GM21528 (cell line): ENCODE measurements around the gene TRIM74.
"Not testable (repeated sequence)": the region's sequence is repeated elsewhere in the genome, so short reads cannot be mapped to it uniquely, and the experiment has no call there.

Source experiments
- ATAC-seq: cut with Tn5 transposase; IDR thresholded peaks from one replicate; pipeline ENCODE4 v1.9.1; 2021; ENCODE audit warnings: mild to moderate bottlenecking, moderate library complexity; ENCODE audit not compliant: unreplicated experiment, low FRiP score

The TRIM74 gene

DNA sequence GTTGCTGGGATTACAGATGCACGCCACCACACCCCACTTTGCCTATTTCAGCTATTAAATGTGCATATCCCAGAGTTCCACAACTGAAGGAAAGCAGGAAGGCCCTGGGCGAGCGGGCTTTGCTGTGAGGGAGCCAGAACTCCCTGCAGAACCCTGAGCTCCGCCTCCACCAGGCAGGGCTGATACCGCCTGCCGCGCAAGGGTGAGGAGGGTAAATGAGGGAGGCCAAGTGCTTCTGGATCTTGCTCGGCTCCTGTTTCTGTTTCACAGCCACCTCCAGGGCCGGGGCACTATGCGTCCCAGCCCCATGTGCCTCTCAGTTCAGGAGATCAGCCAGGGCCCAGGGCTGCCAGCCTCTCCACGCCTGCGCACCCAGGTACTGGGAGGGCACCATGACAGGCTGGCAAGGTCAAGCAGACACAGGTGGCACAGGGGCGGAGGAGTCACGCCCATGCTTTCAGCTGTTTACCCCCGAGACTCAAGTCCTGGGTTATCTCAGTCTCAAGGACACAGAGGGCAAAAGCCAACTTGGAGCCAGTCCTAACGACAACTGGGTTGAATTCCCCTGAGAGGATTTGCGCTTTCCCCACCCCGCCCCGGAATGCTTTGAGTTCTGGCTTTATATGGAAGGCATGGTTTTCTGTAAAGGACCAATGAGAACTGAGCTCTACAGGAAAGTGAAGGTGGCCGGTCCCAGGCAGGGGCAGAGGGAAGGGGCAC, 8.5 kb downstream of the TRIM74 start:
- ATAC-seq: not testable (repeated sequence)

DNA sequence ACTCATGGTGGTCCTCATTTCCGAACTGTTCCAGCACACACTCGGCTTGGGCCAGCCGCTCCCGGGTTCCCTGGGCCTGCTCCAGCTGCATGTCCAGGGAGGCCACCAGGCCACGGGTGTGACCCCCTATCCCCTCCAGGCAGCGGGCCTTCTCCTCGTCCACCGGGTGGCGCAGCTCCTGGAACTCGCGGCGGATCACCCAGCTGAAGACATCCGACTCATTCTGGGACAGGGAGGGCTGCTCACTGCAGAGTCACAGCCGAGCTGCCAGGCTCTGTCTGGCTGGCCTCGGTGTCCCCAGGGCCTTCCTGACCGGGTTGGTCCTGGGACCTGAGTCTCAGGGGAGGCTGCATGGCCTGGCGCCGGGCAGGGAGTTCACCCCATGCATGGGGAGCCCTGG, 9.2 kb downstream of the TRIM74 start:
- not testable (repeated sequence) for ATAC-seq

DNA sequence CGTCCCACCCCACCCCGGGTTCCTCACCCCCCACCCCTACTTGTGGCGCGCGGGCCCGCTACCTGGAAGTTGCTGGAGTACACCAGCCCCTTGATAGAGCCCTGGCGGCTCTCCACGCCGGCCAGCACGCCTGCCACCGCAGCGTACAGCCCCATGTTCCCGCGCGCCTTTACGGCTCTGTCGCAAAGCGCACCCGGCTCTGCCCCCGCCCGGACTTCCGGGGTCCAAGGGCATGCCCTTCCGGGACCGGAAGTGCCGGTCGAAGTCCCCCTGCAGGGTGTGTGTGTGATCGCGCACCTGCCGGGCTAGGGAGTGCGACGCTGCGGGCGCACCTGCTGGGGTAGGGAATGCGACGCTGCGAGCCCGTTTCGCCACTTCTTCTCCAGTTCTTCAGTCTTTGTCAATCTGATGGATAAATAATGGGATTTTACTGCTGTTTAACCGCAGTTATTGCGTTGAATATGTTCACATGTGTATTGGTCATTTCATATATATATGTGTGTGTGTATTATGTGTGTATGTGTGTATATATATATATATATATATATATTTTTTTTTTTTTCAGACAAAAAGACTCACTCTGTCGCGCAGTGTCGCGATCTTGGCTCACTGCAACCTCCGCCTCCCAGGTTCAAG, 14.6 kb downstream of the TRIM74 start:
- peak; percentile 84 for ATAC-seq

DNA sequence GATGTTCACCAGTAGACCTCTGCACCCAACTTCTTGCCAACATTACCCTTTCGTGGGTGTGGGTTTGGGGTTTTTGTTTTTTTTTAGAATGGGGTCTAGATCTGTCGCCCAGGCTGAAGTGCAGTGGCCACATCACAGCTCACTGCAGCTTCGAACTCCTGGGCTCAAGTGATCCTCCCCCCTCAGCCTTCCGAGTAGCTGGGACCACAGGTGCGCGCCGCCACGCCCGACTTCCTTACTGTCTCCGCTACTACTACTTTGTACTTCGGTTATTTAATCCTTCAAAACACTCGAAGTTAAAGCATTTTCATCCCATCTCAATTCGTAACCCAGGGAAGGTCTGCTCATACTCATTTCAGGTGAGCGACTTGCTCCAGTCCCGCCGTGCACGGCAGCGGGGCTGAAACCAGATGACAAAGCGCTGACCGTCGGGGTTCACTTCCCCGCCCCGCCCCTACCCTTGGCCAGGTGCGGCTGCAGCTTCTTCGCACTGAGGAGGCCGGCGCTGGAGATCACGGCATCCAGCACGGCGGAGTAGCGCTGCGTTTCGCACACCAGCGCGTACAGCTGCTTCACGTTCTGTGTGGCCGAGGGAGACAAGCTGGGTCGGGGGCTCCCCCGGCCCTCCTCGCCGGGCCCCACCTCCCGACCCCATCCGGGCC, 15.2 kb downstream of the TRIM74 start:
- ATAC-seq: peak; percentile 61

DNA sequence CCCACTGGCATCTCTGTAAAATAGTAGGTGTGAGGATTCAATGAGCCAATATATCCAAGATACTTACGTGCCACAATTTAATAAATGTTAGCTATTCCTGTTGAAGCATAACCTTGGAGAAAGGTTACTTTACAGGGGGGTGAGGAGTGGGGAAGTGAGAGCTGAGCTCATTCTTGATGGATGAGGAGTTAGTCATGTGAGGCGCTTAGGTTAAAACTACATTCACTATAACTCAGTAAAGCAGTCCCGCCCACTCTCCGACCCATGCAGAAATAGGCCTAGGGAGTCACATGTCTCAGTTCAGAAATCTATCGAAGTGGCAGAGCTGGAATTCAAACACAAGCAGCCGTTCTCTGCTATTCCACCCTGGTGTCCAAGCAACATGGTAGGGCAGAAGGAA, 18.8 kb downstream of the TRIM74 start:
- not testable (repeated sequence) for ATAC-seq

DNA sequence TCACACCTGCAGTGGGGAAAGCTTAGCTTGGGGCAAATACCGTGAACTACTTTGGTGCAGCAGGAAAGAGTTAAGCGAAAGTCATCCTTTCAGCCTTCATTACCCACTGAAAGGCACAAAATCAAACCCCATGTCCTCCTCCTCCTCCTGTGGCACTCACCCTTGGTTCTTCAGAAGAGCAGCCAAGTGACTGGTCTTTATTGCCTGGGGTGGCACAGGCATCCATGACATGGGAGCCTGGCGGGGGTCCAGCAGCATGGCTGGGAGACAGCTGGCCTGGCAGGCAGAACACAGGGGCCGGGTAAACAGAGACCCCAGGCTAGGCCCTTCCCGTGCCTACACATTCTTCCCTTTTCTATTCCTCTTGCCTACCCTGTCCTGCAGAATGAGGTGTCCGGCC, 19.6 kb downstream of the TRIM74 start:
- ATAC-seq: not testable (repeated sequence)

DNA sequence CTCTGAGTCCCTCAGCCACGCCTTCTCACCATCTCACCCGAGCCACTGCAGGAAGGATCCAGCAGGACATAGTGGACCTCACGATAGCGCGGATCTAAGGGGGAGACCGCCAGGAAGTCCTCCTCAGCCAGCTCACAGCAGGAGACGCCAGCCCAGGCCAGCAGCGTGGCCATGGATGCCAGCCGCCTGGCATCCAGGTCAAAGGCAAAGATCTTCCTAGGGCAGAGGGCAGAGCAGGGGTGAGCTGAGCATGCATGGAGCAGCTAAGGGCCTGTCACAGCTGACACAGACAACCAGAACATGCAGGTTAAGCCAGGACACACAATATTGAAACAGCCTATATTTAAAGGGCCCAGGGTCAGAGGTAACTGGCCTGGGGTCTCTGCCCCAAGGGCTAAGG, 20.0 kb downstream of the TRIM74 start:
- ATAC-seq: not testable (repeated sequence)

DNA sequence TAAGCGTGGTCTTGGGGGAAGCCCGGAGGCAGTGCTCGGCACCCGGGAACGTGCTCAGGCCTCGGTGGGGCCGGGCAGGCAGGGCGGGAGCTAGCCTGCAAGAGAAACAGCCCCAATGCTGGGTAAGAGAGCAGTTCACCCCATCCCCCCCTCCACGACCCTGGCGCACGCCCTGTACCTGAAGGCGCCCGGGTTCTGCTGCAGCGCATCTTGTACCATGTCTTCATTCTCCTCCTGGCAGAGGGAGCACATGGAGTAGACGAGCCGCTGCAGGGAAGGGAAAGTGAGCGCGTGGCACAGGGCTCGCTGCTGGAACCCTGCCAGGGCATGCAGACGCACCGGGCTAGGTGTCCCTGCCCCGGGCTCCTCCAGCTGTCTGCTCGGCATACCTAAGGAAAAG, 20.6 kb downstream of the TRIM74 start:
- ATAC-seq: not testable (repeated sequence)

DNA sequence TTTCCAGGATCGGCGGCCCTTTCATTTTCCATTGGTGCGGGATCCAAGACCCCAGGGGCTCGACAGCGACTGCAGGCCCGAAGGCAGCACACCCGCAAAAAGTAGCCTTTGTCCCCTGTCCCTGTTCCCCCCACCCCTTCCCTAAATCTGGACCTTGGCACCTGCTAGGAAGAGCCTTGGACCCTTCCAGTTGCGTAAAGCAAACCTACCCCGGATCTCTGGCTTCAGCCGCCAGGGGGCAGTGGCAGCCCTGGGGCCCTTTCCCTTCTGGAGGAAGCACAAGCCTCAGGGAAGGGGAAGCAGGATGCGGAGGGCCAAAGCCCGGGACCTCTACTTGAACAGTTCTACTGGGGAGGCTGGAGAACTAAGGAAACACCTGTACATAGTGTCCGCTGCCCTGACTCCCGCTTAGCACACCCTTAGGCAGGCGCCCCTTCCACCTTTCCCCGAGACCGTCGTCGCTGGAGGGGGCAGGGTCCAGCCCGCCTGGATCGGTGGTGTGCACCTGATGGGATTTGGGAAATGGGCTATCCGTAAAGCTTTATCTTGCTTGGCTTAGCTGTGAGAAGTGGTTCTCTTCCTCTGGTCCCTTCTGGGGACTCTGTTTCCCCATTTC, 23.0 kb downstream of the TRIM74 start:
- not testable (repeated sequence) for ATAC-seq

DNA sequence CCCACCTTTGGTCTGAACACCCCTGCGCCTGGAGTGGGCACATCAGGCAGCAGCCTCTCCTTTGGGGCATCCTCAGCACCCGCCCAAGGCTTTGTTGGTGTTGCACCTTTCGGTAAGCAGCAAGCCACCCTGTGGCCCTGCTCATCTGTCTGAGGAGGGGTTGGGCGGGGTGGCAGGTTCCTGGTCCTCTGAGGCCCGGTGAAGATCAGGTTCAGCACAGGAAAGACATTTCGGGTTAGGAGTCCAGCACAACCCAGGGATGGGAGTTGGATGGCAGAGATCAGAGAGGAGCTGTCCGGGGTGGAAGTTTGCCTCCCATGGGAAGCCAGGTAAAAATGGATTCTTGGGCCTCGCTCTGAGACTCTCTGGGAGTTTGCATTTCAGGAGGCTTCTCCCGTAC, 23.7 kb downstream of the TRIM74 start:
- ATAC-seq: not testable (repeated sequence)

DNA sequence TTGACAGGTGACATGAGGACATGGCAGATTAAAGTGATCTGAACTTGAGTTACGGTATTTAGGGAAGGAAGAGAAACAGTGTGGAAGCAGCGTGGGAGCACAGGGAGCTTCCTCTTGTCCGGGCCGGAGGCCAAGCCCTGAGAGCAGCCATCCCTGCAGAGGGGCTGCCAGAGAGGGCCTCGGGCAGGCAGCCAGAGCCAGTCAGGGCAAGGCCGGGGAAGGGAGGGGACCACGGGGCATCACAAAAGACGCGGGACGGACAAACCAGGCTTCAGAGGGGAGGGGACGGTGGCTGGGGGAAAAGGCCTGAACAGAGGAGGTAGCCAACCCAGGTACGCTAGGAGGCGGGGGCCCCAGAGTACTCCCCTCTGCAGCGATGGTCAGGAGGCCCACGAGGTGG, 24.3 kb downstream of the TRIM74 start:
- ATAC-seq: not testable (repeated sequence)

DNA sequence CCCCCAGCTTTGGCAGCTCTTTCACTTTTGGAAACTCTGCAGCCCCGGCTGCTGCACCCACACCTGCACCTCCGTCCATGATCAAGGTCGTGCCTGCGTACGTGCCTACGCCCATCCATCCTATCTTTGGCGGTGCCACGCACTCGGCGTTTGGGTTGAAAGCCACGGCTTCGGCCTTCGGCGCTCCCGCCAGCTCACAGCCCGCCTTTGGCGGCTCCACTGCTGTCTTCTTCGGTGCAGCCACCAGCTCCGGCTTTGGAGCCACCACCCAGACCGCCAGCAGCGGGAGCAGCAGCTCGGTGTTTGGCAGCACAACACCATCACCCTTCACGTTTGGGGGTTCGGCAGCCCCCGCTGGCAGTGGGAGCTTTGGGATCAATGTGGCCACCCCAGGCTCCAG, 26.3 kb downstream of the TRIM74 start:
- not testable (repeated sequence) for ATAC-seq

DNA sequence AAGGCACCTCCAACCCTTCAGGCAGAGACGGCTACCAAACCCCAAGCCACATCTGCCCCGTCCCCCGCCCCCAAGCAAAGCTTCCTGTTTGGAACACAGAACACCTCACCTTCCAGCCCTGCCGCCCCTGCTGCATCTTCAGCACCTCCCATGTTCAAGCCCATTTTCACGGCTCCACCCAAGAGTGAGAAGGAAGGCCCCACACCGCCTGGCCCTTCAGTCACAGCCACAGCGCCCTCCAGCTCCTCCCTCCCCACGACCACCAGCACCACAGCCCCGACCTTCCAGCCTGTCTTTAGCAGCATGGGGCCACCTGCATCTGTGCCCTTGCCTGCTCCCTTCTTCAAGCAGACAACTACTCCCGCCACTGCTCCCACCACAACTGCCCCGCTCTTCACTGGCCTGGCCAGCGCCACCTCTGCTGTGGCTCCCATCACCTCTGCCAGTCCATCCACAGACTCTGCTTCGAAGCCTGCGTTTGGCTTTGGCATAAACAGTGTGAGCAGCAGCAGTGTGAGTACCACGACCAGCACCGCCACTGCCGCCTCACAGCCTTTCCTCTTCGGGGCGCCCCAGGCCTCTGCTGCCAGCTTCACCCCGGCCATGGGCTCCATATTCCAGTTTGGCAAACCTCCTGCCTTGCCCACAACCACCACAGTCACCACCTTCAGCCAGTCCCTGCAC, 27.1 kb downstream of the TRIM74 start:
- ATAC-seq: not testable (repeated sequence)

DNA sequence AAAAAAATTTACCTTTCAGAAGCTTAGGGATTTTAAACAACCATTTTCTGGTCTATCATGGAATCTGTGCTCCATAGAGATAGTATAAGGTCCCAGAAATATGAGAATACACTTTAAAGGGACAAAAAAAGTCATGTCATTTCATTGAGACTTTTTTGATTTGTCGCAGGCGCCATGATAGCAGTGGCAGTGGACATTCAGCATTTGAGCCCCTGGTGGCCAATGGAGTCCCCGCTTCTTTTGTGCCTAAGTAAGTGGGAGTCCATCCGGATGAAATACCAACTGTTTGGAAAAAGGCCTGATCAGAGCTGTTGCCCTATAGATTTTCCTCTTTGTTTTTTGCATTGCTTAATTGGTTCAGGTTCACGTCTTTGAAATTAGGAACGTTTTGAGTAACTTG, 41.0 kb downstream of the TRIM74 start:
- ATAC-seq: not testable (repeated sequence)

DNA sequence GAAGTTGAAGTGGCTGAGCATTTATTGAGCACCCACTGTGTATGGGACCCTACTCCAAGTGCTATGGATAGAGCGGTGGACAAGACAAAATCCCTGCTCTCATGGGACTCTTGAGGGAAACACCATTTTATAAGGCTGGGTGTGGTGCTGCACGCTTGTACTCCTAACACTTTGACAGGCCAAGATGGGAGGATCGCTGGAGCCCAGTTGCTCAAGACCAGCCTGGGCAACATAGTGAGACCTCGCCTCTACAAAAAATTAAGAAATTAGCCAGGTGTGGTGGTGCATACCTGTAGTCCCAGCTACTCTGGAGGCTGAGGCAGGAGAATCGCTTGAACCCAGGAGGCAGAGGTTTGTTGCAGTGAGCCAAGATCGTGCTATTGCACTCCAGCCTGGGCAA, 41.5 kb downstream of the TRIM74 start:
- ATAC-seq: not testable (repeated sequence)

DNA sequence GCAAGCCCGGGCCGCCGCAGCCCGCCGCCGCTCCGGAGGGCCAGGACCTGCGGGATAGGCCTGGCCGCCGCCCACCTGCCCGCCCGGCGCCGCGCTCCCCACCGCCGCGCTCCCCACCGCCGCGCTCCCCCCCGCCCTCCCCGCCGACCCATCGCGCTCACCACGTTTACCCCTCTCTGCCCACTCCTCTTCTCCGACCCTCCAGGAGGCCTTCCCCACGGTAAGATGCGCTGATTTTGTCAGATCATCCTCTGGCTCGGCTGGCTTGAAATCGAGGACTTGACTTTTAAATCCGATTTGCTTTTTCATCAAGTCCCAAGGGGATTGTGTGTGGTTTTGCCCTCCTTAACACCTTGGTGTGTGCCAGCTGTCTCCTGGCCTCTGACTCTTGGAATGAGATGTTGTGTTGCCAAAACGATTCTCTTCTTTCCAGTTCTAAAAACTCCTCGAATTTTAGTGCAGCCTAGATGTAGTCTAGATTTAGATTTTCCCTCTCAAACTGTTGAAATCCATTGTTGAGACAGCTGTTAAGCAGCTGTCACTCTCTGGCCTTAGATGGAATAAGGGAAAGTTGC, 43.6 kb downstream of the TRIM74 start:
- ATAC-seq: no peak

DNA sequence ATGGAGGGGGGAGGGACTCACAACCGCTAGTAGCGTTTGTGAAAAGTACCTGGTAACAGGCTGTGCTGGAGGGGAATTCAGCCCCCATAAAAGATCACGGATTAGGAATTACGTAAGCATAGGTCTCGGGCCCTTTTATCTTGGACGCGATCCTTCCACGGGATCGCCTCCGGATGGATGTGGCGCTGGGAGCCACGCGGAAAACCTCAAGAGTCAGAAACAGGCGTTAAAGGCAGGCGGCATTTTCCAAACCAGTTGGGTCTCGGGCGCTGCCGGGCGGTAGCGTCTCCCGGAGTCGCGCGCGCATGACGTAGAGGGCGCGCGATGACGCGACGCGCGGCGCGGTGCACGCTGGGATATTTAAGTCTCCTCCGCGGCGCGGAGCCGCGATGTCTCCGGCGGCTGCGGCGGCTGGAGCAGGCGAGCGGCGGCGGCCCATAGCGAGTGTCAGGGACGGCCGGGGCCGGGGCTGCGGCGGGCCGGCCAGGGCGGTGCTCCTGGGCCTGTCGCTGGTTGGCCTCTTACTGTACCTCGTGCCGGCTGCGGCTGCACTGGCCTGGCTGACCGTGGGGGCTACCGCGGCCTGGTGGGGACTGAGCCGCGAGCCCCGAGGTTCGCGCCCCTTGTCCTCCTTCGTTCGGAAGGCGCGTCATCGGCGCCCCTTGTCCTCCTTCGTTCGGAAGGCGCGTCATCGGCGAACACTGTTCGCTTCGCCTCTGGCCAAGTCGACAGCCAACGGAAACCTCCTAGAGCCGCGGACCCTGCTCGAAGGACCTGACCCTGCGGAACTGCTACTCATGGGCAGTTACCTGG, 44.3 kb downstream of the TRIM74 start, which contains the start of gene POM121:
Gene POM121 (plus strand): TSS at position 363 of the 813 bp plus-strand sequence. CDS start 27 bp downstream, at position 390.
- peak; percentile 81 for ATAC-seq

DNA sequence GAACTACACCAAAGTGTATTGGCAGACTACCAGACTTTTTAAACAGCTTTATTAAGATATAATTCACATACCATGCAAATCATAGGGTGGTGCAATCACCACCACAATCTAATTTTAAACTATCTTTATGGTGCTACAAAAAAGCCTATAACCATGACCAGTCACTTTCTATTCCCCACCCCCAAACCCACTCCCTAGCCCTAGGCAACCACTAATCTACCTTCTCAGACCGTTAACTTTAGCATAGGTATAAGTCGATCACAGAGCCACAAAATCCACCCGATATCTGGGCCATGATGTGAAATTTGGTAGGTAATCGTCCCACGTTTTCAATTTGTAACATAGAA, 44.9 kb downstream of the TRIM74 start:
- peak; percentile 17 for ATAC-seq

DNA sequence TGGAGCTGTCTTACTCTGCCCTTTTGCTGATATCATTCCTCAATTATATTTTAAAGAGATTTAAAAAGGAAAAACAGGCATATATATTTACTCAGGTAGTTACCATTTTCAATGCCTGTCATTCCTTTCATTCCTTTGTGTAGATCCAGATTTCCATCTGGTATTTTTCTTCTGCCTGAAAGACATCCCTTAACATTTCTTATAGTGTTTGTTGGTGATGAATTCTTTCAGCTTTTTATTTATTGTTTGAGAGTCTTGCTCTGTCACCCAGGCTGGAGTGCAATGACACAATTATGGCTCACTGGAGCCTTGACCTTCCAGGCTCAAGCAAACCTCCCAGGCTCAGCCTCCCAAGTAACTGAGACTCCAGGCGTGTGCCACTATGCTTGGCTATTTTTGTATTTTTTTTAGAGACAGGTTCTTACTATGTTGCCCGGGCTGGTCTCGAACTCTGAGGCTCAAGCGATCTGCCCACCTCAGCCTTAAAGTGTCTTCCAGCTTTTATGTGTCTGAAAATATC, 50.0 kb downstream of the TRIM74 start:
- ATAC-seq: no peak
